ENCODE data around the gene RNF20.

DNA sequence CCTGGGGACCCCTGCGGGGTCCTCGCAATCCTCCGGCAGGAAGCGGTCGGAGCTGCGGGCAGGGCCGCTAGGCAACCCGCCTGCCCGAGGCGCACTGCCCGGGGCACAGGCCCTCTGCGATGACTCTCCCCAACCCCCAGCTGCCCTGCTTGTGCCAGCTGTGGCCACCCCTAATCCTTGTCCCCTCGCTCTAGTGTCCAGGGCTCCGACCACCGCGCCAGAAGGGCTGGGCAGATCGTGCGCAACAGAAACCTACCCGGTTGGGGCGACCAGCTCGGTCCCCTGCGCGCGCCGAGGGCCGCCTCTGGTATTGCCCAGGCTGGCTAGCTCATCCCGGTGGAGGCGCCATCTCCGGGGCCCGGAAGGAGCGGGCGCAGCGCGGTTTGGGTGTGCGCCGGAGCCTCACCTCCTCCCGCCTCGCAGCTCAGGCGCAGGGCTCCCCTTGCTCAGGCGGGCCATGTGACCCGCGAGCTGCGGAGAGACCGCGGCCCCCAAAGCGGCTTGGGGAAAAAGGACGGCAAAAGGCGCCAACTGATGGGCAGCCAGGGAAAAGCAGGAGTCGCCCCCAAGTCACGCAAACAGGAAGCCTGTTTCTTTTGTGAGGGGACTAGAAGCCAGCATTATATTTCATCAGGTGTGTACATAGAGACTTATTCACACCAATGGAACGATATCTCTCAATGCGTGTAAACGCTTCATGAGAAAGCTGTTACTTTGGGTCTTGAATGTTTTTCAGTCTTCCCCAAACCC lies 46.8 kb upstream of the RNF20 start:
- TF ChIP-seq EZH2 (IDR thresholded peaks at IDR 0.05; ENCODE audit: borderline replicate concordance, control insufficient read depth, low read depth, low read length) (no peak), CTCF (IDR thresholded peaks at IDR 0.05 in 2 of 3, conservative IDR thresholded peaks at IDR 0.05 in 1 of 3; ENCODE audit: control insufficient read depth in 2 of 3, extremely low read depth in 1 of 3, insufficient read depth in 1 of 3, low read depth in 3 of 3, low read length in 3 of 3) (no peak), FOXK2 (IDR thresholded peaks at IDR 0.05) (no peak), CHD1 (IDR thresholded peaks at IDR 0.05; ENCODE audit: low read depth, low read length) (no peak), POLR2AphosphoS5 (IDR thresholded peaks at IDR 0.05; ENCODE audit: low read length) (no peak), POLR2A (IDR thresholded peaks at IDR 0.05; ENCODE audit: low read depth, low read length) (no peak), EGR1 (IDR thresholded peaks at IDR 0.05; ENCODE audit: borderline replicate concordance in 1 of 2, low read depth in 2 of 2, low read length in 2 of 2) (no peak), RAD21 (IDR thresholded peaks at IDR 0.05; ENCODE audit: insufficient read depth, low read depth, low read length) (no peak), RCOR1 (conservative IDR thresholded peaks at IDR 0.05; ENCODE audit: low read depth, low read length) (no peak), CHD4 (IDR thresholded peaks at IDR 0.05) (no peak), EP300 (IDR thresholded peaks at IDR 0.05; ENCODE audit: borderline replicate concordance in 1 of 2, control insufficient read depth in 1 of 2, low read depth in 2 of 2, low read length in 2 of 2) (no peak), JUNB (IDR thresholded peaks at IDR 0.05) (no peak)
- TF ChIP-seq, protein P1, sequence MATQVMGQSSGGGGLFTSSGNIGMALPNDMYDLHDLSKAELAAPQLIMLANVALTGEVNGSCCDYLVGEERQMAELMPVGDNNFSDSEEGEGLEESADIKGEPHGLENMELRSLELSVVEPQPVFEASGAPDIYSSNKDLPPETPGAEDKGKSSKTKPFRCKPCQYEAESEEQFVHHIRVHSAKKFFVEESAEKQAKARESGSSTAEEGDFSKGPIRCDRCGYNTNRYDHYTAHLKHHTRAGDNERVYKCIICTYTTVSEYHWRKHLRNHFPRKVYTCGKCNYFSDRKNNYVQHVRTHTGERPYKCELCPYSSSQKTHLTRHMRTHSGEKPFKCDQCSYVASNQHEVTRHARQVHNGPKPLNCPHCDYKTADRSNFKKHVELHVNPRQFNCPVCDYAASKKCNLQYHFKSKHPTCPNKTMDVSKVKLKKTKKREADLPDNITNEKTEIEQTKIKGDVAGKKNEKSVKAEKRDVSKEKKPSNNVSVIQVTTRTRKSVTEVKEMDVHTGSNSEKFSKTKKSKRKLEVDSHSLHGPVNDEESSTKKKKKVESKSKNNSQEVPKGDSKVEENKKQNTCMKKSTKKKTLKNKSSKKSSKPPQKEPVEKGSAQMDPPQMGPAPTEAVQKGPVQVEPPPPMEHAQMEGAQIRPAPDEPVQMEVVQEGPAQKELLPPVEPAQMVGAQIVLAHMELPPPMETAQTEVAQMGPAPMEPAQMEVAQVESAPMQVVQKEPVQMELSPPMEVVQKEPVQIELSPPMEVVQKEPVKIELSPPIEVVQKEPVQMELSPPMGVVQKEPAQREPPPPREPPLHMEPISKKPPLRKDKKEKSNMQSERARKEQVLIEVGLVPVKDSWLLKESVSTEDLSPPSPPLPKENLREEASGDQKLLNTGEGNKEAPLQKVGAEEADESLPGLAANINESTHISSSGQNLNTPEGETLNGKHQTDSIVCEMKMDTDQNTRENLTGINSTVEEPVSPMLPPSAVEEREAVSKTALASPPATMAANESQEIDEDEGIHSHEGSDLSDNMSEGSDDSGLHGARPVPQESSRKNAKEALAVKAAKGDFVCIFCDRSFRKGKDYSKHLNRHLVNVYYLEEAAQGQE (IDR thresholded peaks at IDR 0.05; ENCODE audit: low read depth, low read length): no peak

Data from GM12878 (cell line).